H54 (cell line): Measurements from ENCODE around the gene ADGRV1.
"Not testable (repeated sequence)": the region's sequence is repeated elsewhere in the genome, so short reads cannot be mapped to it uniquely, and the experiment has no call there.

Experiments used
- DNase-seq: peaks from one replicate; pipeline ENCODE4 v3.0.0; 2011; ENCODE audit warnings: low spot score, mixed read lengths; ENCODE audit not compliant: insufficient read length
- FAIRE-seq: peaks from 3 replicates; lab custom pipeline; 2011; peaks lifted over from hg19 to GRCh38; lab: Jason Lieb, UNC
- POLR2A ChIP-seq: IDR thresholded peaks from 2 replicates; pipeline ENCODE4 v1.6.1; 2011; ENCODE audit warnings: low read depth, mild to moderate bottlenecking, low read length

The ADGRV1 gene

DNA sequence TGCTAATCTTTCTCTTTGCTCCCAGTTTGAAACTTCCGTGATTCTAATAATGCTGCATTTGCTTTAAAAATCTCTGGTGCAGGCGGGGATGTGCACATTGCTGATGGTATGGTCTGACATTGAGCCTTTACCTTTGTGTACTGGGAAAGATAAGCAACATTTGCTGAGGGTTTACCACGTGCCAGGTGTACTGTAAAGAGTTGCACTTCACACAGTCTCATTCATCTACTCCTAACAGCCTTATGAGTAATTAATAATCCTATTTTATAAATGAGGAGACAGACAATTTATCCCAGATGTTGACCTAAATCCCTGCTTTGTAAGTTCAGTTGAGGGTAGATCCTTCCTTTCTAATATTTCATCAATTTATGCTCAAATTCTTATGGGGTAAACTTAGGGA, 726 bp upstream of the ADGRV1 start:
- no peak for DNase-seq
- FAIRE-seq = no peak
- TF ChIP-seq POLR2A = no peak

GRCh38 chr5:90560771-90561170, 2.2 kb downstream of the ADGRV1 start:
- no peak for TF ChIP-seq POLR2A
- DNase-seq = no peak
- FAIRE-seq = no peak

GRCh38 chr5:90561766-90562165, 3.2 kb downstream of the ADGRV1 start:
- no peak for TF ChIP-seq POLR2A
- no peak for DNase-seq
- FAIRE-seq = no peak

GRCh38 chr5:90562341-90562740, 3.7 kb downstream of the ADGRV1 start:
- TF ChIP-seq POLR2A = no peak
- FAIRE-seq (no peak), DNase-seq (no peak)

DNA sequence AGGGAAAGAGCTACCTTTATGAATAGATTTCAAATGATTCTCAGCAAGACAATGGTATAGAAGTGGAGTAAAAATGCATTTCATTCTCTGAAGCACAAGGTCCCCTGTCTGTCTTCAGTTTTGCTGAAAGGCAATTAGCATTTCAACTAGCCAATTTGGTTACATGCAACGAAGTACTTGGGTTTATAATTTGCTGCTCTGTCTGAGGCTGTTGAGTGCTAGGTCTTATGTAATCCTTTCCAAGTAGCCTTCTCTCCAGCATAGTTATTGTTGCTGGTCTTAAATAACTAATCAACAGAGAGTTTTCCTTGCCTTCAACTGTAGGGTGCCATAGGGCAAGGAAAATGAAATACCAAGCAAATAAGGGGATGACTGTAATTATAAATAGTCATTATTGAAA, 4.5 kb downstream of the ADGRV1 start:
- TF ChIP-seq POLR2A = no peak
- FAIRE-seq = no peak
- no peak for DNase-seq

- no peak for DNase-seq
- no peak for FAIRE-seq
- TF ChIP-seq POLR2A = no peak
Measured at GRCh38 chr5:90565491-90565890, 6.9 kb downstream of the ADGRV1 start.

DNA sequence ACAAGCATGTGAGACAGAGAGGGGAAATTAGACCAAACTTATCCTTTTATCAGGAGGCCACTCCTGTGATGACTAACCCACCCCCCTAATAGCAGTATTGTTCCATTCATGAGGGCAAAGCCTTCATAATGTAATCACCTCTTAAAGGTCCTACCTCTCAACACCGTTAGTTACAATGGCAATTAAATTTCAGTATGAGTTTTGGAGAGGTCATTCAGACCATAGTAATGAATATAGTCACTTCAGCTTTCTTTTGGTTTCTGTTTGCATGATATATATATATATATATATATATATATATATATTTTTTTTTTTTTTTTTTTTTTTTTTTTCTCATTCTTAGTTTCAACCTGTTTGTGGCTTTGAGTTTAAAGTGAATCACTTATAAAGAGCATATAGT, 10.5 kb downstream of the ADGRV1 start:
- DNase-seq = no peak
- no peak for FAIRE-seq
- TF ChIP-seq POLR2A = no peak

DNA sequence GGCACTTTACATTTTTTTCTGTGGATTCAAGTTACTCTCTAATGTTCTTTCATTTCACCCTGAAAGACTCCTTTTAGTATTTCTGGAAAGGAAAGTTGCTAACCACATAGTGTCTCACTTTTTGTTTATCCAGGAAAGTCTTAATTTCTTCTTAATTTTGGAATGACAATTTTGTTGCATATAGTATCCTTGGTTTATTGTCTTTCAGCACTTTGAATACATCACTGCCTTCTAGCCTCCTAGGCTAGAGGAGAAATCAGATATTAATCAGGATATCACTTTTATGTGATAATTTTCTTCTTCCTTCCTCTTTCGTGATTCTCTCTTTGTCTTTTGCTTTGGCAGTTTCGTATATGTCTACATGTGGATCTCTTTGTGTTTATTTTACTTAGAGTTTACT, 11.4 kb downstream of the ADGRV1 start:
- no peak for FAIRE-seq
- no peak for DNase-seq
- TF ChIP-seq POLR2A = no peak

- TF ChIP-seq POLR2A = no peak
- FAIRE-seq = no peak
- no peak for DNase-seq
Measured at GRCh38 chr5:90571147-90571773, 12.7 kb downstream of the ADGRV1 start.

- TF ChIP-seq POLR2A = no peak
- FAIRE-seq (no peak), DNase-seq (no peak)
Measured at GRCh38 chr5:90575712-90576111, 17.1 kb downstream of the ADGRV1 start.

DNA sequence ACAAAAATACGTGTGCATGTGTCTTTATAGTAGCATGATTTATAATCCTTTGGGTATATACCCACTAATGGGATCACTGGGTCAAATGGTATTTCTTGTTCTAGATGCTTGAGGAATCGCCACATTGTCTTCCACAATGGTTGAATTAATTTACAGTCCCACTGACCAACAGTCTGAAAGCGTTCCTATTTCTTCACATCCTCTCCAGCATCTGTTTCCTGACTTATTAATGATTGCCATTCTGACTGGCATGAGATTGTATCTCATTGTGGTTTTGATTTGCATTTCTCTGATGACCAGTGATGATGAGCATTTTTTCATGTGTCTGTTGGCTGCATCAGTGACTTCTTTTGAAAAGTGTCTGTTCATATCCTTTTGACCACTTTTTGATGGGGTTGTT, 18.0 kb downstream of the ADGRV1 start:
- not testable (repeated sequence) for DNase-seq, FAIRE-seq

- not testable (repeated sequence) for DNase-seq, FAIRE-seq
Measured at GRCh38 chr5:90579905-90580304, 21.3 kb downstream of the ADGRV1 start.

- no peak for TF ChIP-seq POLR2A
- no peak for FAIRE-seq
- no peak for DNase-seq
Measured at GRCh38 chr5:90581956-90582355, 23.4 kb downstream of the ADGRV1 start.

DNA sequence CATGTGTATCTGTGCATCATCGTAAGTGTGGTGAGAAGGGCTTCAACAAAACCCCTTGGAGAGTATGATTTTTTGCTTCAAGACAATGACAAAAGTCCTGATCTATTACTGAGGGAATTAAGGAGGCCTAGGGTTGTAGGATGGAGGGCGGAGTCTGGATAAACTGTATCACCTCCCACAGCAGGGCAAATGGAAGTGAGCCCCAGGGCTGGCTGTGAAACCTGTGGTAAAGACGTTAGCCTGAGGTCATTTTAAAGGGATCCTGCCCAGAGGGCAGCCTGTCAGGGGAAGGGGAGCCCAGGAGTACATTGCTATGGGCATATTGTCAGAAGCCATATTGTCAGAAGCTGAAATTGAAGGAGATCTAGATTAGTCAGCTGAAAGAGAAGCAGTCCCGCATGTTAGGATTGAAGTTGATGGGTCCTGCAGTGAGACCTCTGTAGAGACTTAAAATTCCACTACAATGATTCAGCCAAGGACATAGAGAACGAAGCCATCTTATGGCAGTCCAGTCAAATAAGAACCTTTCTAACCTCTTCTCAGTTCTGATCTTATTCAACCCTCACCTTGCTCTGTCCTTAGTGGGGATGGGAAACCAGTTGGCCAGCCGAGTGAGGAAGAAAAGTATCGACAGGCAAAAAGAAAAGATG, 26.9 kb downstream of the ADGRV1 start:
- no peak for DNase-seq
- TF ChIP-seq POLR2A = no peak
- FAIRE-seq = no peak

GRCh38 chr5:90586469-90586868, 27.9 kb downstream of the ADGRV1 start:
- FAIRE-seq = no peak
- DNase-seq = no peak
- no peak for TF ChIP-seq POLR2A
